Activated CD4-positive, alpha-beta T cell treated with anti-CD3 and anti-CD28 coated beads for 24 hours (primary cell): ENCODE measurements around the gene BTBD1.
A peak's percentile ranks its signal among the peaks of the same experiment; 100 is the strongest.
"Not testable (repeated sequence)": the region's sequence is repeated elsewhere in the genome, so short reads cannot be mapped to it uniquely, and the experiment has no call there.

ENCODE experiments used
- DNase-seq, 2 donors: peaks; one replicate each; pipeline ENCODE4 v3.0.0-alpha.2; 2020; ENCODE audit warnings: low read depth in 2 of 2

Gene BTBD1

GRCh38 chr15:83094583-83094982 is 27.5 kb upstream of the BTBD1 start:
- no peak for DNase-seq

DNA sequence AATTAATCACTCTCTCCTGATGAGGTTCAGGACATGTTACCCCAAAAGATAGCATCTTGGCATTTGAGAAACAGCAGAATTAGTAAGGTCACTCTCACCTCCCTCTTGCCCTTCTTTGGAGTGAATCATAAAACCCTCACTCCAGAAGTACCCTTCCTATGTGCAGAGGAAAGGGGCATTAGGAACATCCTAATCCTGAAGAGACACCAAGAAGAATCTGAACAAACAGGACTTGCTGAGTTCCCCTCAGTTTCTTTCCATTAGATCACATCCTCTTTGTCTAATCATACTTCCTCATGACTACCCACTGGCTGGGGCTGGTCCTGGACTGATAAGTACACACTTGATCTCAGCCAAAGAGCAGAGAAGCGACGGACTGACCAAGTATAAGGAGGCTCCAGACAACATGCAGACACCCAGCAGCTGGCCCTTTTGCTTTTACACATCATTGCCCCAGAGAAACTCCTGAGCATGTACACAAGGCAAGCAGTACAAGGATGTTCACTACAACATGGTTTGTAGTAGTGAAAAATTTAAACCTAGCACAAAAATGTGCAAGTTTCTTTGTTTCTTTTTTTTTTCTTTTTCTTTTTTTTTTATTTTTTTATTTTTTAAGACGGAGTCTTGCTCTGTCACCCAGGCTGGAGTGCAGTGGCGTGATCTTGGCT is 25.4 kb upstream of the BTBD1 start:
- DNase-seq: no peak

DNA sequence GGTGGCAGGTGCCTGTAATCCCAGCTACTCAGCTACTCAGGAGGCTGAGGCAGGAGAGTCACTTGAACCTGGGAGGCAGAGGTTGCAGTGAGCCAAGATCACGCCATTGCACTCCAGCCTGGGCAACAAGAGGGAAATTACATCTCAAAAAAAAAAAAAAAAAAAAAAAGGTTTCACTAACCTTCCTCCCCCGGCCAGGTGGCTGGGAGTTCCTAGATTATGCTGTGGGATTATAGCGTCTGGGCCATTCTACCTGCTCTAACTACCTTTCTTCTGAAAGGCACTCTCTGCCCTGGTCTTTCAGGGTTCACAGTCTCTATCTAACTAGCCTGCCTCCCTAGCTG is 24.9 kb upstream of the BTBD1 start:
- DNase-seq: not testable (repeated sequence)

DNA sequence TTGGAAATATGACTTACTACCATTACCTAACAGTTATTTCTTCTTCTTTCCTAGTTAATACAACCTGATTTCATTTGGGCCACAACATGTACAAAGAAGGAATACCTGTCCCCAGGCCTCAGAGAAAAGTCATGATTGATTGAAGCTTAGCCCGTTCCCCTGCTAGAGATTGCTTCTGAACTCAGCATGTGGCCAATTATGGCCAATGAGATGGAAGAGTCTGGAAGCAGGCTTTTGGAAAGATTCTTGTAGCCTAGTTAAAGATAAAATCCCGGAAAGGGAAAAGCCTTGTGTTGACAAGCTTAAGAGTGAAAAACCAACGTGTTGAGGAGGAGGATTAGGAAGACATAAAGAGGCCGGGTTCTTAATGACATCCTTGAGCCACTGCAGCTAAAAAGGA is 23.4 kb upstream of the BTBD1 start:
- DNase-seq: no peak

DNA sequence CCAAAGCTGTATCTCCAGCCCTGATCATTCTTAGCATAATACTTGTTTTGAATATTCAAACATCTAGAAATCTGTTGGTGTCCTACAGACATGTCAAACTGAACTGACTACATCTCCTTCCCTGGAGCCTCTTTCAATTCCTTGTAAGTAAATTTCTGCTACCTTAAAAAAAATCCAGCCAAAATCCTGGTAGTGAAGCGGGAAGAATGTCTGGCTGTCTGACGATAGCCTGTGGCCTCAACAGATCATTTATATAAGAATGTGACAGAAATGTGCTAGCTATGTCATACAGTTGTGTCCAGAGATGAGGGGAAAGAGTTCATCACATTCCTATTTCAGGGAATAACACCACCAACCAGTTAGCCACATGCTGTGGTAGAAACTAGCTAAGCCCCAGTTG is 21.8 kb upstream of the BTBD1 start:
- DNase-seq: no peak

GRCh38 chr15:83087576-83087975 is 20.5 kb upstream of the BTBD1 start:
- no peak for DNase-seq

DNA sequence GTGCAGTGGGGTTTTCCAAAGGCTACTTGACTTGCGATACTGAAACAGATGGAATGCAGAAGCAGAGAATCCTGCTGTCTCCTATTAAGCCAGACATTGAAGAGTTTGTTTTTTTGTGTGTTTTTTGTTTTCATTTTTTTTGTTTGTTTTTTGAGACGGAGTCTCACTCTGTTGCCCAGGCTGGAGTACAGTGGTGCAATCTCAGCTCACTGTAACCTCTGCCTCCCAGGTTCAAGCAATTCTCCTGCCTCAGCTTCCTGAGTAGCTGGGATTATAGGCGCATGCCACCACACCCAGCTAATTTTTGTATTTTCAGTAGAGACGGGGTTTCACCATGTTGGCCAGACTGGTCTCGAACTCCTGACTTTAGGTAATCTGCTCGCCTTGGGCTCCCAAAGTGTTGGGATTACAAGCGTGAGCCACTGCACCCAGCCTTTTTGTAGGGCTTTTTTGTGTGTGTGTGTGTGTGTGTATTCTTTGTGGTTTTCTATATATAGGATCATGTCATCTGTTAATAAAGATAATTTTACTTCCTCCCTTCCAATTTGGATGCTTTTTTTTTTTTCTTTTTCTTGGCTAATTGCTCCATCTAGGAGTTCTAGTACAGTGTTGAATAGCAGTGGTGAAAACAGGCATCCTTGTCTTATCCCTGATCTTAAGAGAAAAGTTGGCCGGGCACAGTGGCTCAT is 19.0 kb upstream of the BTBD1 start:
- DNase-seq: not testable (repeated sequence)

- DNase-seq: not testable (repeated sequence)
Measured at GRCh38 chr15:83085461-83085860, 18.4 kb upstream of the BTBD1 start.

- DNase-seq: no peak
Measured at GRCh38 chr15:83082730-83083386, 15.8 kb upstream of the BTBD1 start.

GRCh38 chr15:83081256-83082014 is 14.4 kb upstream of the BTBD1 start:
- DNase-seq: no peak

GRCh38 chr15:83078712-83079111 is 11.7 kb upstream of the BTBD1 start:
- DNase-seq: no peak

DNA sequence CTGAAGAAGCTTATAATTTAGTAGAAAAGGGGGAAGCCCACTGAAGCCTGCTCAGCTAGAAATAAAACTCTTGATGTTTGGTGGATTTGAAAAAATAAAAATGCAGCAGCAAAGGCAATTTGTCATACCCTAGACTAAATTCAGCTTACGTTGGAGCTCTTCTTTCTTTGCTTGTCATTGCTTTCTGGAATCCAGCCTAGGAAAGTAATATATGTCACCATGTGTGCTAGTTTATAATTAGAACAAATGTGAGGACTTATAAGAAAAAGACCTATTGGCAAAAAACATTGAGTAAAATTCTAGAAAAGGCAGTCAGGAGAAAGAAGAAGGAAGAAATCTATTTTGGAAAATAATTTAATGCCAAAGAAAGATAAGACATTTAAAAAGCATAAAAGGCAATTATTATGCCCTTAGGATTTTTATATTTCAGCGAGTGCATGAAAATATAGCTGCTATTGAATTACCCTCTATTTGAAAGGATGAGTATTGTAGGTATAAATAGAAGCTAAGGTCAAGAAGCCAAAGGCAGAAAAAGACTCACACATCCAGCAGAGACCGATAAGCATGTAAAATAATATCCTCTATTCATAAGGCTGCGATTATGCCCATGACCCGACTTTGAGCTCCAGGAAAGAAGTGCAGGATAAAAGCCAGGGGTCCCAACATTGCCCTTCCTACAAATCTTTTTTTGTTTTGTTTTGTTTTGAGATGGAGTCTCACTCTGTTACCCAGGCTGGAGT is 10.6 kb upstream of the BTBD1 start:
- DNase-seq: no peak

DNA sequence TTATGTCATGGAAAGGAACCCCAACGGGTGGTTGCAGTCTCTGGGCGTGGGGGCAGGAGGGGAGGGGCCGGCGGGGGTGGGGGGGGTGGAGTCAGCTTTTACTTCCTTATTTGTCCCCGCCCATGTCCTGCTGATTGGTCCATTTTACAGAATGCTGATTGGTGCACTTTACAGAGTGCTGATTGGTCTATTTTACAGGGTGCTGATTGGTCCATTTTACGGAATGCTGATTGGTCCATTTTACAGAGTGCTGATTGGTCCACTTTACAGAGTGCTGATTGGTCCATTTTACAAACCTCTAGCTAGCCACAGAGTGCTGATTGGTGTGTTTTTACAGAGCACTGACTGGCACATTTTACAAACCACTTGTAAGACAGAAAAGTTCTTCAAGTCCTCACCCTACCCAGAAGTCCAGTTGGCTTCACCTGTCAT is 2.2 kb upstream of the BTBD1 start:
- DNase-seq: peak in 1 of 2 donors; percentile 14

DNA sequence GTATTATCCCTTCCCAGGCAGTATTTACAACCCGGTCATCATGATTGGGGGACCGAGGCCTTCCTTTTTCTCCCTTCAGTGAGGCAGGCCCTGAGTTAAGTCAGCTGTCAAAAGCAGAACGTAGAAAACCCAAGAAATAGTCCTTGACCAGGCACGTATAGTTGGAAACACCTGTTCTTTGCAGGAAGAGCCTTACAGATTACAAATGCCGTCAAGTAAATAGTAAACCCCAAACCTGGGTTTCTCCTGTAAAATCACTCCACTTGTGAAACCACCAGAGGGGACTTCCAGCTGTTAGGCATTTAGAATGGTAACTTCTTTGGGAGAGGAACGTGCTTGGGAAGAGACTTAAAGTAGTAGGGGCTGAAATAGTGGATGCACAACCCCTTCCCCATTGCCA is 1.0 kb upstream of the BTBD1 start:
- no peak for DNase-seq

DNA sequence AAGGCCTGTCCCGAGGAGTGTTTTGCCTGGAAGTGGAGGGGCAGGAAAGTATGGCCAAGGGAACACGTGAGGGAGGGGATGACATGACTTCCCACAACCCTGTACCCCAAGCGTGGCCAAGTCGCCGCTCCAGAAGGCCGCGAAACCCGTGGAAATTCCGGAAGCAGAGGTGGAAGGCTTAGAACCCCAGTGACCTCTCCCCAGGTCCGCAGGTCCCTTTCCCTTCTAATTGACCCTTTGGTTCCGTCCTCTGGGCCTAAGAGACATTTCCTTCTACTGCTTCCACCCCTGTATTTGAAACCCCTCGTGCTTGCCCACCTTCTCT is 548 bp upstream of the BTBD1 start:
- no peak for DNase-seq

DNA sequence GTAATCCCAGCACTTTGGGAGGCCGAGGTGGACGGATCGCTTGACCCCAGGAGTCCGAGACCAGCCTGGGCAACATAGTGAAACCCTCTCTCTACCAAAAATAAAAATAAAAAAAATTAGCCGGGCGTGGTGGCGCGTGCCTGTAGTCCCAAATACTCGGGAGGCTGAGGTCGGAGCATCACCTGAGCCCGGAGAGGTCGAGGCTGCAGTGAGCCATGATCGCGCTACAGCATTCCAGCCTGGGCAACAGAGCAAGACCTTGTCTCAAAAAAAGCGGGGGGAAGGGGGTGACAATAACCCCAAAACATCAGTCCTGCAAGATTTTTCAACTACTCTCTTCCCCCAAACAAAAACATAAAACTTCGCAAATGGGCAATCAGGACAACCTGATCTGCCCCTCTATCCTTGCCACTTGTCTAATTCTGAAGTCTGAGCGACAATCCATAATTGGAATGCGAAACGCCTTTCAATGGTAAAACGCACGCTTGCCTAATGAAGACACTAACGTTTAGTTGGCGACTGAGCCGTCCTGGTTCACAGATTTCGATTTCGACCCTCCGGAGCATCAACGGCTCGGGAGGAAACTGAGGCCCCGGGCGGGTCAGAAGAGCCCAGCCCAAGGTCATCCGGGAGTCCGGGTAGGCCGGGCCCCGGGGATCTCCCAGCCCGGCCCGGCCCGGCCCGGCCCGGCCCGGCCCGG is 868 bp downstream of the BTBD1 start:
- DNase-seq: no peak

- DNase-seq: no peak
Measured at GRCh38 chr15:83065431-83065830, 1.6 kb downstream of the BTBD1 start.

GRCh38 chr15:83064859-83065258 is 2.2 kb downstream of the BTBD1 start:
- DNase-seq: no peak

- no peak for DNase-seq
Measured at GRCh38 chr15:83063551-83063950, 3.5 kb downstream of the BTBD1 start.

DNA sequence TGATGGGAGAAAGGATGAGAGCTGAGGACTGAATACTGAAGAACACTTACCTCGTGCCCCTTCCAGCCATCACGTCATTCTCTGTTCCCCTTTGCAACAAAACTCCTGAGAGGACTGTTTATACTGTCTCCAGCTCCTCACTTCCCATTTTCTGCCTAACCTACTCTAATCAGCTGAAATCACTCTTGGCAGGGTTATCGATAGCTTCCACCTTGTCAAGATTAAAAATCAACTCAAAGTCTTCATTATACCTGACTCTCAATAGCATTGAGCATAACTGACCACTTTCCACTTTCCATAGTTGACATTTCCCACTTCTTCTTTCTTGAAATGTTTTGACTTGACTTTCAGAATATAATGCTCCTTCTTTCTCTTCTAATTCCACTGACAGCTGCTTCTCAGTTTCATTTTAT is 4.3 kb downstream of the BTBD1 start:
- no peak for DNase-seq

DNA sequence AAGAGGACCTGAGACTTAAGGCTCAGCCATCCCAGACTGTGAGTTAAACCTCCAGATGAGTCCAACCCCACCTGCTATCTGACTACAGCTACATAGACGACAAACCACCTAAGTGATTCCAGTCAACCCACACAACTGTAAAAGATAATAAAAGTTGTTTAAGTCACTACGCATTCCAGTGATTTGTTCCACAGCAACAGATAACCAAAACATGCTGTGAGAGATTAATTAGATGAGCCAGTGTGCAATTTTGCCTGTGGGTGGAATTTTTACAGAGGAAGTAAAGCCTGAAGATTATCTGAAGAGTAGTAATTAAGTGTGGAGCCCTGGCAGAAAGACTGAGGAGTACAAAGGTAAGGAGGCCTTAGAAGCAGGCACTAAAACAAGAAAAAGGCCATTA is 5.4 kb downstream of the BTBD1 start:
- no peak for DNase-seq
